ENCODE measurements around the gene CBX1. TPM values are rescaled to one million over a fixed set of nuclear protein-coding genes. Genes with fewer than 3 reads are reported as not detected.
"Not testable (repeated sequence)": the region's sequence is repeated elsewhere in the genome, so short reads cannot be mapped to it uniquely, and the experiment has no call there.

CBX1 gene
- polyA plus RNA-seq, 1 donor: 63.6 TPM

- DNase-seq: no peak
- Histone ChIP-seq H3K36me3 (ENCODE audit: control insufficient read depth, insufficient read depth, low read length) (no peaks in the 10 kb centered on the region), H3K4me3 (ENCODE audit: low read length) (no peak overlapping the region), H3K4me1 (ENCODE audit: control insufficient read depth, insufficient read depth, low read length) (peaks cover 3% of the 10 kb centered on the region), H3K27ac (ENCODE audit: low read length) (no peak overlapping the region), H3K27me3 (ENCODE audit: control insufficient read depth, insufficient read depth, low read length) (no peaks in the 10 kb centered on the region), H3K9me3 (ENCODE audit: control insufficient read depth, low read depth, low read length) (no peaks in the 10 kb centered on the region)
- WGBS (ENCODE audit: insufficient coverage, low lambda C conversion rate): no CpG with 5 or more reads among the region's 14 CpGs
Measured at GRCh38 chr17:48102798-48103715, 1.8 kb upstream of the CBX1 start.

GRCh38 chr17:48102043-48102750 is 919 bp upstream of the CBX1 start:
- WGBS (ENCODE audit: insufficient coverage, low lambda C conversion rate): 100% methylated on average over 1 of the region's 19 CpGs
- no peak for DNase-seq
- no peaks in the 10 kb centered on the region for H3K27me3 ChIP-seq (ENCODE audit: control insufficient read depth, insufficient read depth, low read length)
- peaks cover 3% of the 10 kb centered on the region for H3K4me1 ChIP-seq (ENCODE audit: control insufficient read depth, insufficient read depth, low read length)
- H3K27ac ChIP-seq (ENCODE audit: low read length): no peak overlapping the region
- H3K36me3 ChIP-seq (ENCODE audit: control insufficient read depth, insufficient read depth, low read length): no peaks in the 10 kb centered on the region
- no peak overlapping the region for H3K4me3 ChIP-seq (ENCODE audit: low read length)
- no peaks in the 10 kb centered on the region for H3K9me3 ChIP-seq (ENCODE audit: control insufficient read depth, low read depth, low read length)

- Histone ChIP-seq H3K4me1 (ENCODE audit: control insufficient read depth, insufficient read depth, low read length) (peaks cover 3% of the 10 kb centered on the region), H3K4me3 (ENCODE audit: low read length) (peak overlapping the region; percentile 91), H3K36me3 (ENCODE audit: control insufficient read depth, insufficient read depth, low read length) (no peaks in the 10 kb centered on the region), H3K27me3 (ENCODE audit: control insufficient read depth, insufficient read depth, low read length) (no peaks in the 10 kb centered on the region), H3K27ac (ENCODE audit: low read length) (peak overlapping the region; percentile 92), H3K9me3 (ENCODE audit: control insufficient read depth, low read depth, low read length) (no peaks in the 10 kb centered on the region)
- peak in 1 of 2 donors; percentile 63 for DNase-seq
- 0% methylated on average over 2 of the region's 23 CpGs for WGBS (ENCODE audit: insufficient coverage, low lambda C conversion rate)
Measured at GRCh38 chr17:48100591-48101011, 677 bp downstream of the CBX1 start.

GRCh38 chr17:48100160-48100559 is 1.1 kb downstream of the CBX1 start:
- peak overlapping the region; percentile 92 for H3K27ac ChIP-seq (ENCODE audit: low read length)
- H3K4me1 ChIP-seq (ENCODE audit: control insufficient read depth, insufficient read depth, low read length): peaks cover 3% of the 10 kb centered on the region
- no peak for DNase-seq
- H3K4me3 ChIP-seq (ENCODE audit: low read length): peak overlapping the region; percentile 91
- H3K9me3 ChIP-seq (ENCODE audit: control insufficient read depth, low read depth, low read length): no peaks in the 10 kb centered on the region
- no peaks in the 10 kb centered on the region for H3K27me3 ChIP-seq (ENCODE audit: control insufficient read depth, insufficient read depth, low read length)
- H3K36me3 ChIP-seq (ENCODE audit: control insufficient read depth, insufficient read depth, low read length): no peaks in the 10 kb centered on the region
- 27% methylated on average over 6 of the region's 10 CpGs for WGBS (ENCODE audit: insufficient coverage, low lambda C conversion rate)

DNA sequence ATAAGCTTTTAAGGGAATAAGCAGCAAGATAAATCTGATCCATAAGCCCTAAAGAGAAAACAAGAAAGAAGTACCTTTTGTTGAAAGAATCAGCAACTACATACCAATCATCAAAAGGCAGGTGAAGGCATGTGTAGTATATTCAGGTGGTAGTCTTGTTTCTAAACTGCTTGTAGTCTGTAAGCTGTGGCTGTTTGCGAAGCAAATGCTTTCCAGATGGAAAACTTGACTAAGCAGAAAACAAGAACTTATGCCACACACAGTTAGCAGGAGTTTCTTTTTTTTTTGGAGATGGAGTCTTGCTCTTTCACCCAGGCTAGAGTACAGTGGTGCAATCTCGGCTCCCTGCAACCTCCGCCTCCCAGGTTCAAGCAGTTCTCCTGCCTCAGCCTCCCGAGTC is 5.7 kb downstream of the CBX1 start:
- H3K27ac ChIP-seq (ENCODE audit: low read length): no peak overlapping the region
- DNase-seq: no peak
- peaks cover 4% of the 10 kb centered on the region for H3K36me3 ChIP-seq (ENCODE audit: control insufficient read depth, insufficient read depth, low read length)
- H3K4me1 ChIP-seq (ENCODE audit: control insufficient read depth, insufficient read depth, low read length): peaks cover 3% of the 10 kb centered on the region
- no peak overlapping the region for H3K4me3 ChIP-seq (ENCODE audit: low read length)
- no peaks in the 10 kb centered on the region for H3K27me3 ChIP-seq (ENCODE audit: control insufficient read depth, insufficient read depth, low read length)
- no peaks in the 10 kb centered on the region for H3K9me3 ChIP-seq (ENCODE audit: control insufficient read depth, low read depth, low read length)
- no CpG with 5 or more reads among the region's 4 CpGs for WGBS (ENCODE audit: insufficient coverage, low lambda C conversion rate)

DNA sequence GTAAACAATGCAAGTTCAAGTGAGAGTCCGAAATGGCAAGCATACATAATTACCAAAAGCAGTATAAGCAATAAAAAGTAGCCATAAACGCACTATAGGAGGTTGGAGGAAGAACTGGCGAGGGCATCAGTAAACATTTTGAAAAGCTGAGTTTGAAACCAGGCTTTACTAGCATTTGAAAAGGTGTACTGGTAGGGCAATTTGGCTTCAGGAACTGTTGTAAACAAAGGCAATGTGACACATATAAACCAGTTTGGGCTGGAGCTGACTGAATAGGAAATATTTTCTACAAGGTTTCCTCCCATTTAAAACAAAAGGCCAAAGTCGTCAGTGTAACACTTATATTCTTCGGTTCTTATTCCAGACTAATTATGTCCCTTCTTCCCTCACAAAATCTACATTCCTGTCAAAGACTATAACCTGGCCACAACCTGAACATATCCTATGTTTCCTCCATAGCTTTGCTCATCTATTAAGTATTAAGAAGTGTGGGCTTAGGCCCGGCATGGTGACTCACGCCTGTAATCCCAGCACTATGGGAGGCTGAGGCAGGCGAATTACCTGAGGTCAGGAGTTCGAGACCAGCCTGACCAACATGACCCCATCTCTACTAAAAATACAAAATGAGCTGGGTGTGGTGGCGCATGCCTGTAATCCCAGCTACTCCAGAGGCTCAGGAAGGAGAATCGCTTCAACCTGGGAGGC is 7.8 kb downstream of the CBX1 start:
- H3K4me3 ChIP-seq (ENCODE audit: low read length): no peak overlapping the region
- no peaks in the 10 kb centered on the region for H3K27me3 ChIP-seq (ENCODE audit: control insufficient read depth, insufficient read depth, low read length)
- H3K9me3 ChIP-seq (ENCODE audit: control insufficient read depth, low read depth, low read length): no peaks in the 10 kb centered on the region
- 92% methylated on average over 2 of the region's 11 CpGs for WGBS (ENCODE audit: insufficient coverage, low lambda C conversion rate)
- DNase-seq: no peak
- H3K27ac ChIP-seq (ENCODE audit: low read length): no peak overlapping the region
- H3K4me1 ChIP-seq (ENCODE audit: control insufficient read depth, insufficient read depth, low read length): no peaks in the 10 kb centered on the region
- peaks cover 4% of the 10 kb centered on the region for H3K36me3 ChIP-seq (ENCODE audit: control insufficient read depth, insufficient read depth, low read length)

- Histone ChIP-seq H3K36me3 (ENCODE audit: control insufficient read depth, insufficient read depth, low read length) (no peaks in the 10 kb centered on the region), H3K27ac (ENCODE audit: low read length) (no peak overlapping the region), H3K9me3 (ENCODE audit: control insufficient read depth, low read depth, low read length) (no peaks in the 10 kb centered on the region), H3K4me1 (ENCODE audit: control insufficient read depth, insufficient read depth, low read length) (no peaks in the 10 kb centered on the region), H3K27me3 (ENCODE audit: control insufficient read depth, insufficient read depth, low read length) (no peaks in the 10 kb centered on the region), H3K4me3 (ENCODE audit: low read length) (no peak overlapping the region)
- no peak for DNase-seq
- WGBS (ENCODE audit: insufficient coverage, low lambda C conversion rate): 67% methylated on average over 1 of the region's 2 CpGs
Measured at GRCh38 chr17:48084932-48085331, 16.3 kb downstream of the CBX1 start.

DNA sequence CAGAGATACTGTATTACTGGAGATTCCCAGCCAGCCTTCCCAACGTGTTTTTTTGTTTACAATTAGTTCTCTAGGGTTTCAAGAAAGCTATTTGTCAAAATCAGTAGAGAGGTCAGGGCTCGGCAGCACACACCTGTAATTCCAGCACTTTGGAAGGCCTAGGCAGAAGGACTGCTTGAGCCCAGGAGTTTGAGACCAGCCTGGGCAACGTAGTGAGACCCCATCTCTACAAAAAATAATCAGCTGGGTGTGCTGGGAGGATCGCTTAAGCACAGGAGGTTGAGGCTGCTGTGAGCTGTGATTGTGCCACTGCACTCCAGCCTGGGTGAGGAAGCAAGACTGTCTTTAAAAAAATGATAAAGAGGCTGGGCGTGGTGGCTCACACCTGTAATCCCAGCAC is 19.4 kb downstream of the CBX1 start:
- no peak for DNase-seq
- Histone ChIP-seq H3K27me3 (ENCODE audit: control insufficient read depth, insufficient read depth, low read length) (no peaks in the 10 kb centered on the region), H3K4me1 (ENCODE audit: control insufficient read depth, insufficient read depth, low read length) (no peaks in the 10 kb centered on the region), H3K36me3 (ENCODE audit: control insufficient read depth, insufficient read depth, low read length) (peaks cover 1% of the 10 kb centered on the region), H3K9me3 (ENCODE audit: control insufficient read depth, low read depth, low read length) (no peaks in the 10 kb centered on the region), H3K27ac (ENCODE audit: low read length) (no peak overlapping the region), H3K4me3 (ENCODE audit: low read length) (no peak overlapping the region)
- no CpG with 5 or more reads among the region's 5 CpGs for WGBS (ENCODE audit: insufficient coverage, low lambda C conversion rate)

GRCh38 chr17:48077152-48077551 is 24.1 kb downstream of the CBX1 start:
- H3K36me3 ChIP-seq (ENCODE audit: control insufficient read depth, insufficient read depth, low read length): peaks cover 26% of the 10 kb centered on the region
- H3K27me3 ChIP-seq (ENCODE audit: control insufficient read depth, insufficient read depth, low read length); H3K27ac ChIP-seq (ENCODE audit: low read length); H3K4me3 ChIP-seq (ENCODE audit: low read length); H3K9me3 ChIP-seq (ENCODE audit: control insufficient read depth, low read depth, low read length); H3K4me1 ChIP-seq (ENCODE audit: control insufficient read depth, insufficient read depth, low read length); DNase-seq: not testable (repeated sequence)
- WGBS (ENCODE audit: insufficient coverage, low lambda C conversion rate): no CpG with 5 or more reads among the region's 10 CpGs

GRCh38 chr17:48074322-48075081 is 26.8 kb downstream of the CBX1 start:
- Histone ChIP-seq H3K27ac (ENCODE audit: low read length) (no peak overlapping the region), H3K9me3 (ENCODE audit: control insufficient read depth, low read depth, low read length) (no peaks in the 10 kb centered on the region), H3K36me3 (ENCODE audit: control insufficient read depth, insufficient read depth, low read length) (peaks cover 36% of the 10 kb centered on the region), H3K4me1 (ENCODE audit: control insufficient read depth, insufficient read depth, low read length) (no peaks in the 10 kb centered on the region), H3K27me3 (ENCODE audit: control insufficient read depth, insufficient read depth, low read length) (no peaks in the 10 kb centered on the region), H3K4me3 (ENCODE audit: low read length) (no peak overlapping the region)
- peak; percentile 53 to 55 for DNase-seq
- WGBS (ENCODE audit: insufficient coverage, low lambda C conversion rate): no CpG with 5 or more reads among the region's 7 CpGs
